PFSK-1 (cell line): ENCODE data around the gene SLC25A25.
A peak's percentile ranks its signal among the peaks of the same experiment; 100 is the strongest.

ENCODE experiments used
- FOXP2 ChIP-seq: optimal IDR thresholded peaks from 2 replicates; pipeline ENCODE3; 2011; ENCODE audit warnings: borderline replicate concordance, control low read depth, inconsistent platforms; ENCODE audit not compliant: insufficient read depth; ENCODE audit errors: extremely low read length, extremely low read depth
- POLR2AphosphoS5 ChIP-seq: IDR thresholded peaks from 2 replicates; pipeline ENCODE4 v1.6.1; 2012; ENCODE audit warnings: low read depth, mild to moderate bottlenecking, control low read depth, low read length, moderate library complexity
- REST ChIP-seq, 2 experiments: IDR thresholded peaks; 2 replicates each; pipeline versions ENCODE4 v1.6.1 to v1.8.0; 2011 to 2012; ENCODE audit warnings: low read depth in 2 of 2, low read length in 2 of 2, control low read depth in 1 of 2, inconsistent platforms in 1 of 2, mild to moderate bottlenecking in 1 of 2, moderate library complexity in 1 of 2; ENCODE audit not compliant: insufficient read depth in 1 of 2
- SIN3A ChIP-seq: IDR thresholded peaks from 2 replicates; pipeline ENCODE4 v1.6.1; 2012; ENCODE audit warnings: mild to moderate bottlenecking, low read length, moderate library complexity, borderline replicate concordance; ENCODE audit not compliant: insufficient read depth
- TAF1 ChIP-seq: IDR thresholded peaks from 2 replicates; pipeline ENCODE4 v1.6.1; 2012; ENCODE audit warnings: low read length, control low read depth, borderline replicate concordance; ENCODE audit not compliant: insufficient read depth

Gene SLC25A25

DNA sequence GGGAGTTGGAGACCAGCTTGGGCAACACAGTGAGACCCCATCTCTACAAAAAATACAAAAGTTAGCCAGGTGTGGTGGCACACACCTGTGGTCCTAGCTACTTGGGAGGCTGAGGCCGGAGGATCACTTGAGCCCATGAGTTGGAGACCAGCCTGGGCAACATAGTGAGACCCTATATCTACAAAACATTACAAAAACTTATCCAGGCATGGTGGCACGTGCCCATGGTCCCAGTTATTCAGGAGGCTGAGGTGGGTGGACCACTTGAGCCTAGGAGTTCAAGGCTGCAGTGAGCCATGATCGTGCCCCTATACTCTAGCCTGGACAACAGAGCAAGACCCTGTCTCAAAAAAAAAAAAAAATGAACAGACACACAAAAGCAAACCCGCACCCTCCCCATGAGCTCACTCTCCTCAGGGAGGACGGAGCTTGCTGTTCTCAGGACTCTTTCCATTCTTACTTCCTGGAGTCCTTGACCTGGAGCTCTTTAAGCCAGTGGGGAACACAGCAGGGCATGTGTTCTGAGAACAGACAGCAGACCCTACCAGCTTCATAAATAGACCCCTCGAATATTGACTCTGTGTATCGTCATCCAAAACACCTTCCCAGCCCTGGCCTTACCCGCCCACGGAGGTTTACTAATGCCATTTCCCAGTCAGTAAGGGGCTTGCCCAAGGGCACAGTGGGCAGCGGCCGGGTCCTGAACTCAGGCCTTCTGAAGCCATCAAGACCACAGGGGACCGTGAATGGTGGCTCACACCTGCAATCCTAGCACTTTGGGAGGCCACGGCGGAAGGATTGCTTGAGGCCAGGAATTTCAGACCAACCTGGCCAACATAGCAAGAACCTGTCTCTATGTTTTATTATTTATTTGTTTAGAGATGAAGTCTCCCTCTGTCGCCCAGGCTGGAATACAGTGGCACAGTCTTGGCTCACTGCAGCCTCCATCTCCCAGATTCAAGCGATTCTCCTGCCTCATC, 48.4 kb downstream of the SLC25A25 start:
- TF ChIP-seq TAF1 = no peak
- TF ChIP-seq REST (IDR thresholded peaks at IDR 0.05; ENCODE audit: insufficient read depth in 1 of 2, low read depth in 2 of 2, low read length in 2 of 2) = no peak
- TF ChIP-seq FOXP2 = no peak

DNA sequence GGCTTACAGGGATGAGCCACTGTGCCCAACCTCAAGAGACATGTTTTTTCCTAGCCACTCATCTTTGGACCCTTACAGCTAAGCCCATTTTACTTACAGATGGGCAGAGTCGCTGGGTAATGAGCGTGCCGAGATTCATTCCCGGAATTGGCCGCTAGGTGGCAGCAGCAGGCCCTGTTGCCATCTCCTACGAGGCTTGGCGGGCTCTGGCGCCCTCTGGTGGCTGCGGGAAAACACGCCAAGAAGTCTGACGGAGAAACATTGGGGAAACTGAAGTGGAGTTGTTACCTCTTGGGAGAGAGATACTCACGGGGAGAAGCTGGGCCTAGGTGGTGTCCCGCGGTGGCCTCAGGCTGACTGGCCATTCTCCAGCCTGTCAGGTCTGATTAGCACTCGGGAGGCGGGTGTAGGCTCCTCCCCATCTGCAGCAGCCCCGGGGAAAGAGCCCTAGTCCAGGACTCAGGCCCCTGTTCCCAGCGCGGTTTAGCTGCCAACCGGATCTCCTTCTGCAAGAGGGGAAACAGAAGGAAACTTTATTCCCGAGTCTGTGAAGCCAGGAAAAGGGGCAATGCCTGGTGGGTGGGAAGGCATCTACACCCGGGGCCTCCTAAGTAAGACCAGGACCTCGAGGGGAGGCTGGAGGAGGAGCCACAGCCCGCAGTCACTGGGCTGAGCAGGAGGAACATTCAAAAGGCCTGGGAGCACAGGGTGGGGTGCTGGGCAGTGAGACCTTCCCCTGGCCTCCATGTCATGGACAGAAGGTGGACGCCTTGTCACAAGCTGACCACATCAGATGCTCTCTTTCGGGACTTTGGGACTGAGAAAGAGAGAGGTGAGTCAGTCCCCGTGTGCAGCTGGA, 49.8 kb downstream of the SLC25A25 start:
- no peak for TF ChIP-seq FOXP2
- no peak for TF ChIP-seq SIN3A
- TF ChIP-seq REST (IDR thresholded peaks at IDR 0.05; ENCODE audit: insufficient read depth in 1 of 2, low read depth in 2 of 2, low read length in 2 of 2) = no peak

DNA sequence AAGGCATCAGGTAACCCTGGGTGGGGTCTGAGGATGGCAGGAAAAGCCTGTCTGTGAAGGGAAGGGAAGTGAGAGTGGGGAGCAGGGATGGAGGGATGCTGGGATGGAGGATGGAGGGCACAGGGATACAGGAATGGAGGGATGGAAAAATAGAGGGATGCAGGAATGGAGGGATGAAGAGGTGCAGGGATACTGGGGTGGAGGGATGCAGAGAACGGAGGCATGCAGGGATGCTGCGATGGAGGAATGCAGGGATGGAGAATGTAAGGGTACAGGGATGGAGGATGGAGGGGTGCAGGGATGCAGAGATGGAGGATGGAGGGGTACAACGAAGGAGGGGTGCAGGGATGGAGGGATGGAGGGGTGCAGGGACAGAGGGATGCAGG, 50.4 kb downstream of the SLC25A25 start:
- TF ChIP-seq TAF1 = no peak
- no peak for TF ChIP-seq REST (IDR thresholded peaks at IDR 0.05; ENCODE audit: insufficient read depth in 1 of 2, low read depth in 2 of 2, low read length in 2 of 2)
- no peak for TF ChIP-seq POLR2AphosphoS5
- no peak for TF ChIP-seq SIN3A
- no peak for TF ChIP-seq FOXP2

GRCh38 chr9:128118971-128119665, 51.1 kb downstream of the SLC25A25 start:
- TF ChIP-seq POLR2AphosphoS5 = 0 out of 2 replicates have a peak, but pooled peaks have one; percentile 29
- TF ChIP-seq REST (IDR thresholded peaks at IDR 0.05; ENCODE audit: insufficient read depth in 1 of 2, low read depth in 2 of 2, low read length in 2 of 2) = no peak
